B cell (primary cell): ENCODE data around the gene C11orf54. TPM values are rescaled to one million over a fixed set of nuclear protein-coding genes. Genes with fewer than 3 reads are reported as not detected.

Experiments
- ATAC-seq: fragments of 200-7000 bp; cut with Tn5 transposase; one replicate; pipeline ENCODE4 v1.10.0; 2021; ENCODE audit warnings: low read depth, mild to moderate bottlenecking, moderate number of reproducible peaks, moderate library complexity
- CTCF ChIA-PET: fragments of 350-600 bp; sonication (Branson Sonifier 250); formaldehyde crosslinking; loops from one replicate; lab custom pipeline; 2021; ENCODE audit warnings: antibody characterized with exemption, inconsistent platforms; lab: Charles Lee
- POLR2A ChIA-PET: fragments of 350-600 bp; sonication (Branson Sonifier 250); formaldehyde crosslinking; loops from one replicate; lab custom pipeline; 2021; ENCODE audit warnings: antibody characterized with exemption; lab: Charles Lee
- DNase-seq: peaks from one replicate; pipeline ENCODE4 v3.0.0; 2013
- H2AFZ ChIP-seq: 2 replicates; pipeline ENCODE4 v1.6.1; 2012; ENCODE audit warnings: mild to moderate bottlenecking, low read depth, low read length; ENCODE audit not compliant: insufficient read depth, poor library complexity, severe bottlenecking
- H3K27ac ChIP-seq, 2 donors: 1 replicate in 1 of 2; 2 replicates in 1 of 2; pipeline ENCODE4 v1.5.1; 2012 to 2013; ENCODE audit warnings: low read length in 2 of 2, mild to moderate bottlenecking in 2 of 2, moderate library complexity in 1 of 2
- H3K27me3 ChIP-seq, 4 experiments: fragments of 200-600 bp in 1 of 4; sonication (generic) in 1 of 4; replicated peaks in 1 of 4; 1 replicate in 2 of 4; 2 replicates in 2 of 4; pipeline versions ENCODE4 v1.6.1 to v1.7.0; 2013 to 2016; ENCODE audit warnings: low read length in 3 of 4, mild to moderate bottlenecking in 2 of 4, mixed read lengths in 1 of 4, moderate library complexity in 1 of 4; ENCODE audit not compliant: insufficient read depth in 4 of 4, control insufficient read depth in 3 of 4; ENCODE audit errors: control extremely low read depth in 1 of 4
- H3K36me3 ChIP-seq, 2 experiments: replicated peaks in 1 of 2; 1 replicate in 1 of 2; 2 replicates in 1 of 2; pipeline versions ENCODE4 v1.6.1 to v1.7.1; 2013; ENCODE audit warnings: low read length in 1 of 2; ENCODE audit not compliant: insufficient read depth in 2 of 2, control insufficient read depth in 1 of 2; ENCODE audit errors: control extremely low read depth in 1 of 2, extremely low read depth in 1 of 2
- H3K4me1 ChIP-seq, 2 donors: fragments of 200-600 bp in 1 of 2; sonication (generic) in 1 of 2; 1 replicate in 1 of 2; 2 replicates in 1 of 2; pipeline versions ENCODE4 v1.5.1 to v1.6.1; 2013 to 2017; ENCODE audit warnings: low read length in 2 of 2; ENCODE audit not compliant: control insufficient read depth in 2 of 2, insufficient read depth in 2 of 2
- H3K4me2 ChIP-seq: replicated peaks from 2 replicates; pipeline ENCODE3; 2012; ENCODE audit warnings: mild to moderate bottlenecking, low read depth, low read length; ENCODE audit not compliant: poor library complexity, severe bottlenecking
- H3K4me3 ChIP-seq, 5 experiments: fragments of 200-600 bp in 1 of 5; sonication (generic) in 1 of 5; 1 replicate in 3 of 5; 2 replicates in 2 of 5; pipeline versions ENCODE4 v1.5.1 to v1.7.0; 2011 to 2016; ENCODE audit warnings: low read length in 4 of 5, mild to moderate bottlenecking in 4 of 5, low read depth in 2 of 5, control low read depth in 1 of 5, moderate library complexity in 1 of 5; ENCODE audit not compliant: insufficient read depth in 1 of 5; ENCODE audit errors: control extremely low read depth in 1 of 5, extremely low read depth in 1 of 5
- H3K79me2 ChIP-seq: fragments of 200-600 bp; sonication (generic); one replicate; pipeline ENCODE4 v1.6.0; 2016; ENCODE audit warnings: low read length; ENCODE audit not compliant: control insufficient read depth, insufficient read depth
- H3K9ac ChIP-seq: fragments of 200-600 bp; sonication (generic); 2 replicates; pipeline ENCODE4 v1.6.1; 2017; ENCODE audit warnings: mild to moderate bottlenecking, low read length, moderate library complexity
- H3K9me3 ChIP-seq, 3 donors: one replicate each; pipeline versions ENCODE4 v1.6.1 to v1.7.1; 2013; ENCODE audit warnings: low read length in 2 of 3; ENCODE audit not compliant: control insufficient read depth in 2 of 3, insufficient read depth in 1 of 3; ENCODE audit errors: control extremely low read depth in 1 of 3
- H4K20me1 ChIP-seq: 2 replicates; pipeline ENCODE4 v1.6.0; 2012; ENCODE audit warnings: mild to moderate bottlenecking, low read length; ENCODE audit not compliant: insufficient read depth, control insufficient read depth, poor library complexity, severe bottlenecking
- H3K27ac Mint-ChIP-seq: one replicate; pipeline ENCODE4 v1.8.0; 2021; ENCODE audit warnings: mixed read lengths
- H3K27me3 Mint-ChIP-seq: one replicate; pipeline ENCODE4 v1.8.0; 2021; ENCODE audit warnings: mixed read lengths
- H3K4me1 Mint-ChIP-seq: one replicate; pipeline ENCODE4 v1.8.0; 2021; ENCODE audit warnings: mixed read lengths
- H3K4me3 Mint-ChIP-seq: one replicate; pipeline ENCODE4 v1.8.0; 2021; ENCODE audit warnings: mixed read lengths
- H3K9me3 Mint-ChIP-seq: one replicate; pipeline ENCODE4 v1.8.0; 2022; ENCODE audit warnings: mixed read lengths; ENCODE audit not compliant: insufficient read depth
- CTCF ChIP-seq: fragments of 200-600 bp; IDR thresholded peaks from one replicate; pipeline ENCODE4 v1.8.0; 2022; ENCODE audit warnings: antibody characterized with exemption, mild to moderate bottlenecking
- EZH2 ChIP-seq: IDR thresholded peaks from 2 replicates; pipeline ENCODE4 v1.6.1; 2012; ENCODE audit warnings: borderline replicate concordance, low read depth, mild to moderate bottlenecking, moderate library complexity, low read length; ENCODE audit not compliant: insufficient read depth, poor library complexity, severe bottlenecking
- WGBS: methylation state at CpG from one replicate; pipeline ENCODE4 v1.1.5; 2013; ENCODE audit warnings: missing lambda C conversion rate; ENCODE audit not compliant: insufficient coverage; 5-methylcytosine and 5-hydroxymethylcytosine counted together
- intact Hi-C: fragments of 100-400 bp; cut with micrococcal nuclease; formaldehyde crosslinking; loops from one replicate; pipeline ENCODE4 v1.10.0; 2022
- polyA plus RNA-seq: library from polyadenylated mRNA; depleted of rRNA; stranded (reverse); fragments of >200 nt; gene quantifications from 2 replicates; pipeline ENCODE4 v1.2.3, GENCODE V29; 2012
- total RNA-seq, 2 donors: library from RNA; stranded (reverse); fragments of 120-200 nt in 1 of 2; gene quantifications; 1 replicate in 1 of 2; 2 replicates in 1 of 2; pipeline versions ENCODE4 v1.2.3 to v1.2.4, GENCODE V29; 2013 to 2022

Gene C11orf54
- total and polyA plus RNA-seq, 2 donors (not counting 1 experiment from before 2014, with no cell fraction given), result 9.2 to 38.9 TPM

- peak overlapping the region; percentile 81 for H3K9ac ChIP-seq
- Mint-ChIP-seq H3K9me3 (no peaks in the 10 kb centered on the region), H3K27ac (peak overlapping the region; percentile 92), H3K4me1 (peaks cover 40% of the 10 kb centered on the region), H3K4me3 (peak overlapping the region; percentile 97), H3K27me3 (no peaks in the 10 kb centered on the region)
- no peaks in the 10 kb centered on the region for H3K9me3 ChIP-seq
- peaks cover 57% of the 10 kb centered on the region for H4K20me1 ChIP-seq
- no peaks in the 10 kb centered on the region for H3K27me3 ChIP-seq
- H3K4me1 ChIP-seq, result peaks cover 26 to 29% of the 10 kb centered on the region in 2 donors
- peak overlapping the region; percentile 87 for H2AFZ ChIP-seq
- under 1% methylated on average over 13 of the region's 13 CpGs for WGBS
- no peak for DNase-seq
- POLR2A ChIA-PET, result no interaction called here
- H3K27ac ChIP-seq, result peak overlapping the region; percentile 82 to 91
- TF ChIP-seq CTCF (peak; percentile 5), EZH2 (no peak)
- H3K4me2 ChIP-seq, result peak overlapping the region; percentile 85
- H3K4me3 ChIP-seq, result peak overlapping the region; percentile 71 to 99 (median 85)
- peaks cover 62% of the 10 kb centered on the region for H3K79me2 ChIP-seq
- CTCF ChIA-PET, result interaction anchor here (0.5 to 1.6 kb wide), 3 partner anchors 43 to 132 kb away, joined by 3 to 4 read pairs (median 4); partner anchors contain the start of genes C11orf54 and CEP295
- intact Hi-C loops, result loop anchor here (1.0 to 10.0 kb wide), 6 partner anchors 44 to 708 kb away; partner anchors contain the start of genes ANKRD49, C11orf54, CEP295 and MRE11
- H3K36me3 ChIP-seq, result peaks cover 0 to 23% of the 10 kb centered on the region in 2 experiments
- ATAC-seq, result no peak
Observed at GRCh38 chr11:93784935-93785360, 43.5 kb downstream of the C11orf54 start.

DNA sequence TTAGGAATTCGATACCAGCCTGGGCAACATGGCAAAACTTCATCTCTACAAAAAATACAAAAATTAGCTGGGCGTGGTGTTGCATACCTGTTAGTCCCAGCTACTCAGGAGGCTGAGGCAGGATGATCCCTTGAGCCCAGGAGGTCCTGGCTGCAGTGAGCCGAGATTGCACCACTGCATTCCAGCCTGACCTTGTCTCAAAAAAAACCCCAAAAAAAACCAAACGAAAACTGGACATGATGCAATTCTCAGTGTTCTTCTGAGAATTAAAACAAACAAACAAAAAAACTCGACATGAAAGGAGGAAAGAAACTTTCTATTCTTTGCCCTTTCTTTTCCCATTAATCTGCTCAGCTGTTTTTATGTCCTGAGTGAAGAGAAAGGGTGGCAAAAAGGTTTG lies 50.0 kb downstream of the C11orf54 start:
- intact Hi-C loops, result no loop called here
- Histone ChIP-seq H4K20me1 (peaks cover 50% of the 10 kb centered on the region), H3K27me3 (no peaks in the 10 kb centered on the region), H3K27ac (no peak overlapping the region), H3K9me3 (no peaks in the 10 kb centered on the region), H3K36me3 (peaks cover 0 to 82% of the 10 kb centered on the region in 2 experiments), H2AFZ (no peak overlapping the region), H3K4me2 (no peak overlapping the region), H3K4me1 (peaks cover 5 to 6% of the 10 kb centered on the region in 2 donors), H3K9ac (no peak overlapping the region), H3K79me2 (peaks cover 35% of the 10 kb centered on the region), H3K4me3 (no peak overlapping the region)
- Mint-ChIP-seq H3K27ac (no peak overlapping the region), H3K27me3 (no peaks in the 10 kb centered on the region), H3K4me1 (peaks cover 15% of the 10 kb centered on the region), H3K4me3 (no peak overlapping the region), H3K9me3 (no peaks in the 10 kb centered on the region)
- no peak for TF ChIP-seq CTCF
- no peak for DNase-seq
- POLR2A ChIA-PET, result no interaction called here
- 93% methylated on average over 4 of the region's 5 CpGs for WGBS
- no peak for ATAC-seq
- CTCF ChIA-PET, result interaction anchor here (0.7 kb wide), 1 partner anchor 118 kb away, joined by 3 read pairs; no protein-coding TSS in a partner anchor
